ENCODE data around the gene TRIM63. TPM values are rescaled to one million over a fixed set of nuclear protein-coding genes. Genes with fewer than 3 reads are reported as not detected.

Gene TRIM63
- total and polyA plus RNA-seq, 2 donors (not counting 3 experiments of a cell fraction or from before 2014, with no cell fraction given) = not detected

GRCh38 chr1:26078286-26079177 lies 11.1 kb upstream of the TRIM63 start:
- H3K9me3 ChIP-seq (replicated peaks; ENCODE audit: control insufficient read depth, insufficient read depth, low read length) = no peaks in the 10 kb centered on the region
- FAIRE-seq (peak; percentile 18), DNase-seq (ENCODE audit: low read depth, low spot score) (no peak)
- TF ChIP-seq FOS (IDR thresholded peaks at IDR 0.05; ENCODE audit: borderline replicate concordance, insufficient read depth, low read length) = no peak
- TF ChIP-seq CTCF (IDR thresholded peaks at IDR 0.05; ENCODE audit: extremely low read depth in 1 of 2, insufficient read depth in 1 of 2, low read depth in 1 of 2, low read length in 2 of 2) = no peak
- TF ChIP-seq EZH2 (IDR thresholded peaks at IDR 0.05; ENCODE audit: borderline replicate concordance, low read depth, low read length, severe bottlenecking) = no peak
- no peak for TF ChIP-seq JUN (IDR thresholded peaks at IDR 0.05; ENCODE audit: borderline replicate concordance, insufficient read depth, insufficient read length, low read depth)
- TF ChIP-seq MYC (IDR thresholded peaks at IDR 0.05; ENCODE audit: low read depth, low read length) = no peak
- TF ChIP-seq POLR2A (IDR thresholded peaks at IDR 0.05; ENCODE audit: low read depth, low read length) = no peak
- TF ChIP-seq, protein P1, sequence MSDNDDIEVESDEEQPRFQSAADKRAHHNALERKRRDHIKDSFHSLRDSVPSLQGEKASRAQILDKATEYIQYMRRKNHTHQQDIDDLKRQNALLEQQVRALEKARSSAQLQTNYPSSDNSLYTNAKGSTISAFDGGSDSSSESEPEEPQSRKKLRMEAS (IDR thresholded peaks at IDR 0.05; ENCODE audit: insufficient read depth, insufficient read length) = no peak
- TF ChIP-seq POLR2AphosphoS5 (IDR thresholded peaks at IDR 0.05; ENCODE audit: insufficient read depth, low read depth, low read length) = no peak
- no peak for TF ChIP-seq GATA2 (IDR thresholded peaks at IDR 0.05; ENCODE audit: insufficient read depth, insufficient read length, low read depth, low read length)
- H3K9me1 ChIP-seq (replicated peaks; ENCODE audit: control insufficient read depth, extremely low read depth, insufficient read depth, low read length) = no peaks in the 10 kb centered on the region
- H3K4me3 ChIP-seq (replicated peaks in 1 of 3; ENCODE audit: insufficient read depth in 1 of 3, low read depth in 1 of 3, low read length in 3 of 3) = no peak overlapping the region
- BruUV-seq (replicated peaks) = no TSS peak
- peaks cover 0 to 3% of the 10 kb centered on the region in 2 experiments for H3K27me3 ChIP-seq (ENCODE audit: control insufficient read depth in 2 of 2, insufficient read depth in 2 of 2, low read length in 2 of 2)
- no peak overlapping the region for H3K9ac ChIP-seq (replicated peaks; ENCODE audit: extremely low read depth, insufficient read depth, low read length)
- no peaks in the 10 kb centered on the region for H3K36me3 ChIP-seq (ENCODE audit: control insufficient read depth in 2 of 2, extremely low read depth in 1 of 2, insufficient read depth in 2 of 2, low read length in 2 of 2)
- no peak overlapping the region for H3K4me2 ChIP-seq (ENCODE audit: insufficient read depth, low read length)
- ChIA-PET CTCF (interaction anchor here (0.8 kb wide), 1 partner anchor 12 kb away, joined by 3 read pairs; the partner anchor contains the start of gene TRIM63), POLR2A (no interaction called here)
- H4K20me1 ChIP-seq (replicated peaks; ENCODE audit: control insufficient read depth, extremely low read depth, insufficient read depth, low read length) = no peaks in the 10 kb centered on the region
- H3K4me1 ChIP-seq (ENCODE audit: control insufficient read depth, extremely low read depth, insufficient read depth, low read length) = no peaks in the 10 kb centered on the region
- H2AFZ ChIP-seq (ENCODE audit: low read depth, low read length) = no peak overlapping the region
- H3K27ac ChIP-seq (ENCODE audit: insufficient read depth, low read depth, low read length) = no peak overlapping the region
- intact Hi-C loops (cut with micrococcal nuclease) = no loop called here
- no peaks in the 10 kb centered on the region for H3K79me2 ChIP-seq (ENCODE audit: control insufficient read depth, insufficient read depth, low read length)
- dilution Hi-C loops (cut with MboI; ENCODE audit: extremely low pct_ligation_motif_present, low sequenced_read_pairs) = no loop called here
